GM12891 (cell line): ENCODE measurements around the gene MAMDC2.

Experiments
- POLR2A ChIP-seq: IDR thresholded peaks from 2 replicates; pipeline ENCODE4 v1.6.1; 2011; ENCODE audit warnings: low read depth, low read length, control low read depth
- TAF1 ChIP-seq: IDR thresholded peaks from 2 replicates; pipeline ENCODE4 v1.6.1; 2011; ENCODE audit warnings: low read depth, low read length, control low read depth

GRCh38 chr9:70152350-70152749 lies 108.7 kb downstream of the MAMDC2 start:
- TF ChIP-seq POLR2A, result no peak
- no peak for TF ChIP-seq TAF1
